ENCODE results near the gene PAK2. TPM values are rescaled to one million over a fixed set of nuclear protein-coding genes. Genes with fewer than 3 reads are reported as not detected.
"Not testable (repeated sequence)": the region's sequence is repeated elsewhere in the genome, so short reads cannot be mapped to it uniquely, and the experiment has no call there.

Gene PAK2
- total RNA-seq, 1 donor from 2014 or later = 53.6 TPM

- Mint-ChIP-seq H3K27me3 (ENCODE audit: insufficient read depth, low read depth) (no peaks in the 10 kb centered on the region), H3K27ac (no peak overlapping the region)
These were observed 103.1 kb downstream of the PAK2 start for GRCh38 chr3:196842567-196843434.

GRCh38 chr3:196843435-196844110 lies 103.9 kb downstream of the PAK2 start:
- Mint-ChIP-seq H3K4me3 (no peak overlapping the region), H3K4me1 (peaks cover 3% of the 10 kb centered on the region), H3K27me3 (ENCODE audit: insufficient read depth, low read depth) (no peaks in the 10 kb centered on the region), H3K9me3 (peaks cover 12% of the 10 kb centered on the region), H3K27ac (no peak overlapping the region), H3K36me3 (no peaks in the 10 kb centered on the region)
- H3K36me3 ChIP-seq = no peaks in the 10 kb centered on the region
- H3K27me3 ChIP-seq = no peaks in the 10 kb centered on the region
- no peaks in the 10 kb centered on the region for H3K9me3 ChIP-seq (ENCODE audit: low read depth)
- TF ChIP-seq CTCF (IDR thresholded peaks at IDR 0.05) (no peak), EZH2phosphoT487 (IDR thresholded peaks at IDR 0.05) (no peak), EZH2 (IDR thresholded peaks at IDR 0.05) (no peak)
- H3K4me2 ChIP-seq = no peak overlapping the region
- no peaks in the 10 kb centered on the region for H4K20me1 ChIP-seq (ENCODE audit: low read depth)
- no peak overlapping the region for H3K27ac ChIP-seq
- H3K9ac ChIP-seq = no peak overlapping the region
- H3K4me1 ChIP-seq = no peaks in the 10 kb centered on the region
- no peak overlapping the region for H2AFZ ChIP-seq (replicated peaks)
- no peaks in the 10 kb centered on the region for H3K79me2 ChIP-seq (ENCODE audit: low read depth)
- H3K4me3 ChIP-seq = no peak overlapping the region
- no peak for DNase-seq (ENCODE audit: low spot score)
- no peaks in the 10 kb centered on the region for H3F3A ChIP-seq (ENCODE audit: low read depth)

More at GRCh38 chr3:196842567-196843434, 103.1 kb downstream of the PAK2 start:
- H3K36me3 ChIP-seq = no peaks in the 10 kb centered on the region
- no peak overlapping the region for H3K4me3 ChIP-seq
- H3K4me2 ChIP-seq = no peak overlapping the region
- H3K79me2 ChIP-seq (ENCODE audit: low read depth) = no peaks in the 10 kb centered on the region
- TF ChIP-seq EZH2phosphoT487 (IDR thresholded peaks at IDR 0.05) (no peak), CTCF (IDR thresholded peaks at IDR 0.05) (no peak), EZH2 (IDR thresholded peaks at IDR 0.05) (no peak)
- no peak overlapping the region for H2AFZ ChIP-seq (replicated peaks)
- no peaks in the 10 kb centered on the region for H3K27me3 ChIP-seq
- H3K4me3 Mint-ChIP-seq = no peak overlapping the region
- peaks cover 3% of the 10 kb centered on the region for H3K4me1 Mint-ChIP-seq
- no peaks in the 10 kb centered on the region for H3F3A ChIP-seq (ENCODE audit: low read depth)
- no peak overlapping the region for H3K27ac ChIP-seq
- peaks cover 6% of the 10 kb centered on the region for H3K9me3 Mint-ChIP-seq
- no peaks in the 10 kb centered on the region for H3K4me1 ChIP-seq
- no peaks in the 10 kb centered on the region for H4K20me1 ChIP-seq (ENCODE audit: low read depth)
- no peaks in the 10 kb centered on the region for H3K9me3 ChIP-seq (ENCODE audit: low read depth)
- H3K36me3 Mint-ChIP-seq = no peaks in the 10 kb centered on the region
- no peak overlapping the region for H3K9ac ChIP-seq
- no peak for DNase-seq (ENCODE audit: low spot score)

- H3K36me3 Mint-ChIP-seq; H3K4me1 ChIP-seq; H3K4me3 Mint-ChIP-seq; H3K9ac ChIP-seq; H3K4me2 ChIP-seq; DNase-seq (ENCODE audit: low spot score); H3K4me1 Mint-ChIP-seq; H3K9me3 ChIP-seq (ENCODE audit: low read depth); H3K27ac Mint-ChIP-seq; H3K27me3 Mint-ChIP-seq (ENCODE audit: insufficient read depth, low read depth); H2AFZ ChIP-seq (replicated peaks); H3K27ac ChIP-seq; H4K20me1 ChIP-seq (ENCODE audit: low read depth); H3K79me2 ChIP-seq (ENCODE audit: low read depth); H3K27me3 ChIP-seq; H3F3A ChIP-seq (ENCODE audit: low read depth); H3K36me3 ChIP-seq; H3K4me3 ChIP-seq: not testable (repeated sequence)
- peaks cover 18% of the 10 kb centered on the region for H3K9me3 Mint-ChIP-seq
These were observed 104.9 kb downstream of the PAK2 start for GRCh38 chr3:196844235-196845219.

- not testable (repeated sequence) for H3K4me1 Mint-ChIP-seq; H3K36me3 Mint-ChIP-seq; H4K20me1 ChIP-seq (ENCODE audit: low read depth); H3K27ac Mint-ChIP-seq; H3K79me2 ChIP-seq (ENCODE audit: low read depth); H3K9ac ChIP-seq; H3K36me3 ChIP-seq; H2AFZ ChIP-seq (replicated peaks); H3K4me1 ChIP-seq; H3K9me3 ChIP-seq (ENCODE audit: low read depth); H3K4me3 ChIP-seq; H3K27me3 Mint-ChIP-seq (ENCODE audit: insufficient read depth, low read depth); H3K27me3 ChIP-seq; H3F3A ChIP-seq (ENCODE audit: low read depth); H3K4me2 ChIP-seq; H3K4me3 Mint-ChIP-seq; DNase-seq (ENCODE audit: low spot score); H3K27ac ChIP-seq
- H3K9me3 Mint-ChIP-seq = peaks cover 25% of the 10 kb centered on the region
These were observed 108.7 kb downstream of the PAK2 start for GRCh38 chr3:196848375-196848774.

Data from neural progenitor cell (in vitro differentiated cells).